ENCODE measurements around the gene DRGX.

- TF ChIP-seq, protein P1, sequence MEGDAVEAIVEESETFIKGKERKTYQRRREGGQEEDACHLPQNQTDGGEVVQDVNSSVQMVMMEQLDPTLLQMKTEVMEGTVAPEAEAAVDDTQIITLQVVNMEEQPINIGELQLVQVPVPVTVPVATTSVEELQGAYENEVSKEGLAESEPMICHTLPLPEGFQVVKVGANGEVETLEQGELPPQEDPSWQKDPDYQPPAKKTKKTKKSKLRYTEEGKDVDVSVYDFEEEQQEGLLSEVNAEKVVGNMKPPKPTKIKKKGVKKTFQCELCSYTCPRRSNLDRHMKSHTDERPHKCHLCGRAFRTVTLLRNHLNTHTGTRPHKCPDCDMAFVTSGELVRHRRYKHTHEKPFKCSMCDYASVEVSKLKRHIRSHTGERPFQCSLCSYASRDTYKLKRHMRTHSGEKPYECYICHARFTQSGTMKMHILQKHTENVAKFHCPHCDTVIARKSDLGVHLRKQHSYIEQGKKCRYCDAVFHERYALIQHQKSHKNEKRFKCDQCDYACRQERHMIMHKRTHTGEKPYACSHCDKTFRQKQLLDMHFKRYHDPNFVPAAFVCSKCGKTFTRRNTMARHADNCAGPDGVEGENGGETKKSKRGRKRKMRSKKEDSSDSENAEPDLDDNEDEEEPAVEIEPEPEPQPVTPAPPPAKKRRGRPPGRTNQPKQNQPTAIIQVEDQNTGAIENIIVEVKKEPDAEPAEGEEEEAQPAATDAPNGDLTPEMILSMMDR (IDR thresholded peaks at IDR 0.05), result no peak
- TF ChIP-seq POLR2A (IDR thresholded peaks at IDR 0.05), result no peak
These were observed 6.4 kb downstream of the DRGX start for GRCh38 chr10:49389361-49389933.

Measured in uterus (tissue), 2 donors.